GM12892 (cell line): ENCODE data around the gene KATNIP.

Experiments used
- POLR2A ChIP-seq: IDR thresholded peaks from 2 replicates; pipeline ENCODE4 v1.6.1; 2011; ENCODE audit warnings: low read depth, low read length, control low read depth
- POLR2AphosphoS5 ChIP-seq: IDR thresholded peaks from 2 replicates; pipeline ENCODE4 v1.6.1; 2011; ENCODE audit warnings: low read depth, low read length, control low read depth
- TAF1 ChIP-seq: IDR thresholded peaks from 2 replicates; pipeline ENCODE4 v1.6.1; 2011; ENCODE audit warnings: low read depth, mild to moderate bottlenecking, control low read depth, low read length, borderline replicate concordance

DNA sequence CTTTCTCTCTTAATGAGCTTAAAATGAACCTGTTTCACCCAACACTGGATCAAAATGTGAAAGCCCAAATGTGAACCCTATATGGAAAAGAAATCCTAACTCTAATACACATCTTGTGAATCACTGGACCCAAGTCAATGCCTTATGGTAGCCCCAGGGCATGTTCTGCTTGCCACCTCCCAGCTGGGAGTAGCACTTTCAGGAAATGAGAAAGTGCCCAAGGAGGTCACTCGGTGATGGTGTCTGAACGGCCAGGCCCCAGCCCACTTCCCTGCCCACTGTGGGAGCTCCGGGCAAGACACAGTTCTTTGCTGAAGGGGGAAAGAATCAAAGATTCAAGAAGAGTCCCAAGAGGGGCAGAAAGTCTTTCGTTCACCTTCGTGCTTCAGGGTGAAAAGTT, 46.3 kb upstream of the KATNIP start:
- TF ChIP-seq POLR2AphosphoS5 (no peak), POLR2A (no peak), TAF1 (no peak)
